K562 treated with DMSO at 1 percent for 12 hours (cell line): ENCODE results near the gene TUSC2. TPM values are rescaled to one million over a fixed set of nuclear protein-coding genes. Genes with fewer than 3 reads are reported as not detected.

Experiments
- total RNA-seq: library from RNA; unstranded; fragments of 300-600 nt; gene quantifications from 2 replicates; pipeline ENCODE4 v1.2.3, GENCODE V29; 2022; ENCODE audit not compliant: insufficient read depth

Gene TUSC2
- total RNA-seq = 37.5 and 40.3 TPM in 2 replicates

GRCh38 chr3:50327943-50328691 is at the start of gene TUSC2:
Gene TUSC2 (minus strand): TSS chr3:50328223. CDS start chr3:50328099, 124 bp downstream.

GRCh38 chr3:50358911-50359759 is 31.1 kb upstream of the TUSC2 start, which contains the start of gene TMEM115:
Gene TMEM115 (minus strand): TSS chr3:50359521. CDS start chr3:50359063, 458 bp downstream.

GRCh38 chr3:50350527-50351322 is 22.7 kb upstream of the TUSC2 start, which contains the start of the genes CYB561D2 and NPRL2:
Gene CYB561D2 (plus strand): TSS chr3:50350862. CDS start chr3:50351434, 572 bp downstream.
Gene NPRL2 (minus strand): TSS chr3:50350775. CDS start chr3:50350652, 123 bp downstream.

GRCh38 chr3:50345586-50346234 is 17.7 kb upstream of the TUSC2 start, which contains the start of gene ZMYND10:
Gene ZMYND10 (minus strand): TSS chr3:50345732. CDS start chr3:50345579, 153 bp downstream.

GRCh38 chr3:50340448-50341329 is 12.7 kb upstream of the TUSC2 start, which contains the start of gene RASSF1:
Gene RASSF1 (minus strand): TSS chr3:50340836. CDS start chr3:50340805, 31 bp downstream.

GRCh38 chr3:50322386-50323091 is 5.5 kb downstream of the TUSC2 start, which contains the start of gene HYAL2:
Gene HYAL2 (minus strand): TSS chr3:50322745. CDS start chr3:50320489, 2,256 bp downstream.

GRCh38 chr3:50303013-50303815 is 24.8 kb downstream of the TUSC2 start, which contains the start of gene HYAL1:
Gene HYAL1 (minus strand): TSS chr3:50303574. CDS start chr3:50302956, 618 bp downstream.

GRCh38 chr3:50298836-50299637 is 29.0 kb downstream of the TUSC2 start, which contains the start of the genes HYAL3 and NAA80:
Gene HYAL3 (minus strand): TSS chr3:50299405. CDS start chr3:50295602, 3,803 bp downstream.
Gene NAA80 (minus strand): TSS chr3:50299405. CDS start chr3:50297463, 1,942 bp downstream.

GRCh38 chr3:50292159-50293078 is 35.6 kb downstream of the TUSC2 start, which contains the start of gene IFRD2:
Gene IFRD2 (minus strand): TSS chr3:50292429. CDS start chr3:50292274, 155 bp downstream.

GRCh38 chr3:50278880-50279224 is 49.2 kb downstream of the TUSC2 start, which contains the start of gene LSMEM2:
Gene LSMEM2 (plus strand): TSS chr3:50279087. CDS start chr3:50279114, 27 bp downstream.

Other genes with a start within 250 kb of the TUSC2 start
- gene RBM5, start 239.3 kb downstream of the TUSC2 start, total RNA-seq = 34.3 and 74.7 TPM in 2 replicates
- 1.2 and 3.0 TPM in 2 replicates for gene SEMA3F, start 172.9 kb downstream of the TUSC2 start, total RNA-seq
- not detected in 2 replicates for gene GNAT1, start 136.6 kb downstream of the TUSC2 start, total RNA-seq
- gene SLC38A3, start 123.0 kb downstream of the TUSC2 start, total RNA-seq = not detected in 2 replicates
- gene GNAI2, start 92.0 kb downstream of the TUSC2 start, total RNA-seq = 81.0 and 102 TPM in 2 replicates
- 4.2 and 4.3 TPM in 2 replicates for gene SEMA3B, start 59.1 kb downstream of the TUSC2 start, total RNA-seq
- not detected in 2 replicates for gene LSMEM2, start 49.1 kb downstream of the TUSC2 start, total RNA-seq
- 24.4 and 25.2 TPM in 2 replicates for gene IFRD2, start 35.8 kb downstream of the TUSC2 start, total RNA-seq
- 5.7 and 8.2 TPM in 2 replicates for gene HYAL3, start 28.8 kb downstream of the TUSC2 start, total RNA-seq
- gene NAA80, start 28.8 kb downstream of the TUSC2 start, total RNA-seq = 11.4 and 12.5 TPM in 2 replicates
- 1.4 and 3.0 TPM in 2 replicates for gene HYAL1, start 24.6 kb downstream of the TUSC2 start, total RNA-seq
- gene HYAL2, start 5.5 kb downstream of the TUSC2 start, total RNA-seq = 13.7 and 15.2 TPM in 2 replicates
- 44.3 and 50.8 TPM in 2 replicates for gene RASSF1, start 12.6 kb upstream of the TUSC2 start, total RNA-seq
- gene ZMYND10, start 17.5 kb upstream of the TUSC2 start, total RNA-seq = 0.44 and 1.7 TPM in 2 replicates
- gene NPRL2, start 22.6 kb upstream of the TUSC2 start, total RNA-seq = 22.0 and 25.3 TPM in 2 replicates
- 11.0 and 11.3 TPM in 2 replicates for gene CYB561D2, start 22.6 kb upstream of the TUSC2 start, total RNA-seq
- gene TMEM115, start 31.3 kb upstream of the TUSC2 start, total RNA-seq = 30.7 and 35.7 TPM in 2 replicates
- gene CACNA2D2, start 175.4 kb upstream of the TUSC2 start, total RNA-seq = 0.38 TPM in 1 of 2 replicates, not detected in the other
- gene C3orf18, start 239.5 kb upstream of the TUSC2 start, total RNA-seq = 2.4 and 3.0 TPM in 2 replicates
- 12.7 and 13.1 TPM in 2 replicates for gene HEMK1, start 241.3 kb upstream of the TUSC2 start, total RNA-seq